ENCODE data around the gene STK4.

Gene STK4

DNA sequence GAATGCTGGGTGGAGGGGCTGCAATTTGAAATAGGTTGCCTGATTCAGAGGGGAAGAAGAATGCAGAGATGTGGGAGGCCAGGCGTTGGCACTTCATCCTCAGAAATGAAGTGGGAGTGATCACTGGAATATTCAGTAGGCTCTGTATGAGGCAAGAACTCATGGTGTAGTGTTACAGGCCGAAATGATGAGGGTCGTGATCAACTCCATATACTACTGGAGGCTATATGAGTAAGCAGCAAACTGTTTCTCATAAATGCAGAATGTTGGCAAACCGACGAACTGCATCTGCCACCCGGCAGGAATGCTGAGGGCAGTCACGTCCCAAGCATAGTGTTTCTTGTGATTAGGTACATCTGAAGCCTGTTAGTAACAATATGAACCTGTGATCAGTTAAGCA is 121.9 kb downstream of the STK4 start:
- no peak for DNase-seq (ENCODE audit: low spot score)

DNA sequence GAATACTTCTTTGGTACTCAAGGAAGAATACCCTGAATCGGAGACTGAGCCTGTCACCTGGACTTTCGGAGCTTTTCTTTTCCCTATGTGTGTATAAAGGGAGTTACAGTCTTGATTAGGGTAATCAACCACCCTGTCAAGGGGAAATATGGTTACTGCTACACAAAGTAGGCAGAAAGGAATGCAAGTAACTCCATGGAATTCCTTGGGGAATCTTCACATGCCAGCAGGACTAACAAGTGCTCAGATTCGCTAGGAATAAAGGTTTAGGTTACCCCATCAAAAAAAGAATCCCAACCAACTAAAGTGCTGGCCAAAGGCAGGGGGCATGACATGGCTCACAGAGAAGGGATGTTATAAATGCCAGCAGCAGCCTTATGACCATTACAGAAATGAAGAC is 124.2 kb downstream of the STK4 start:
- no peak for DNase-seq (ENCODE audit: low spot score)

DNA sequence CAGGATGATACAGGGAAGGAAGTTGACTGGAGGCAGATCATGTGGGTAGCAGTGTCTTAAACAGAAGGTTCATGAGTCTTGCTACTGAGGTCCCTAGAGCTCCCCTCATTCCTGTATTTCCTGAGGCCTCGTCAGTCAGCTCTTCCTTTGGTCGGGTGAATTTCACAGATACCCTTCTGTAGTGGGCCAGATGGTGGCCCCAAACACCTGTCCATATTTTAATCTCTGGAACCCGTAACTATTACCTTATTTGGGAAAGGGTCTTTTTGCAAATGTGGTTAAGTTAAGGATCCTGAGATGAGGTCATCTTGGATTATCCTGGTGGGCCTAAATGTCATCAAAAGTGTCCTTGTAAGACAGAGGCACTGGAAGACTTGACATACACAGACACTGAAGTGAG is 125.1 kb downstream of the STK4 start:
- no peak for DNase-seq (ENCODE audit: low spot score)

DNA sequence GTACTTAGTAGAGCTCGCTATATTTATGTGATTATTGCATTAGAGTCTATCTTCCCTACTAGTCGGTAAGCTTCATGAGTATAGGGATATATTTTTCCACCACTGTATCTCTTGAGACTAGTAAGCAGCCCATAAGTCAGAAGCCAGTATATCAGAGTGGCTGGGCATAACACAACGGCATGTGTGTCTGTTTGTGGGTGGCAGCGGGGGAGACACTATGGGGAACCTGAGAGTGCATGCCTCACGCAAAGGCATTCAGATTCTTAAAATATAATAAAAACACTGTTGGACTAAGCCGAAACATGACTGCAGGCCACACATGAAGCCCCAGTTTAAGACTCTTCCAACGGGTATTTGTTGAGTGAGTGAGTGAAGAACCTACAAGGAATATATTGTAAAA is 126.6 kb downstream of the STK4 start:
- DNase-seq (ENCODE audit: low spot score): no peak

DNA sequence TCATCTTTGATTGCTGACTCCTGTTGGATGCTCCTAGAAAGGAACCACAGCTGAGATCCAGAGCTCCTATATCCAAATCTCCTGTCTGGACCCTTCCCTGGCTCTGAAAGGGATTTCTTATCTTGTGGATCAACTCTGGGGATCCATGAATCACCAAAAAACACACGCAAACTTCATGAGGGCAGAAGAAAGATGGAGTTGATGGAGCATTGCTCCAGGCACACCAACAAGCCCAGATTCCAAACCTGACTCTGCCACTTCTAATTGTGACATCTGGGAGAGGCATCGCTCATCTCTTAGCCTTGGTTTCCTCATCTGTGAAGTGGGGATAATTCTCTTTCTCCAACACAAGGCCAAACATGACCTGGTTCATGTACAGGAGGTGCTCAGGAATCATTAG is 127.9 kb downstream of the STK4 start:
- DNase-seq (ENCODE audit: low spot score): no peak

DNA sequence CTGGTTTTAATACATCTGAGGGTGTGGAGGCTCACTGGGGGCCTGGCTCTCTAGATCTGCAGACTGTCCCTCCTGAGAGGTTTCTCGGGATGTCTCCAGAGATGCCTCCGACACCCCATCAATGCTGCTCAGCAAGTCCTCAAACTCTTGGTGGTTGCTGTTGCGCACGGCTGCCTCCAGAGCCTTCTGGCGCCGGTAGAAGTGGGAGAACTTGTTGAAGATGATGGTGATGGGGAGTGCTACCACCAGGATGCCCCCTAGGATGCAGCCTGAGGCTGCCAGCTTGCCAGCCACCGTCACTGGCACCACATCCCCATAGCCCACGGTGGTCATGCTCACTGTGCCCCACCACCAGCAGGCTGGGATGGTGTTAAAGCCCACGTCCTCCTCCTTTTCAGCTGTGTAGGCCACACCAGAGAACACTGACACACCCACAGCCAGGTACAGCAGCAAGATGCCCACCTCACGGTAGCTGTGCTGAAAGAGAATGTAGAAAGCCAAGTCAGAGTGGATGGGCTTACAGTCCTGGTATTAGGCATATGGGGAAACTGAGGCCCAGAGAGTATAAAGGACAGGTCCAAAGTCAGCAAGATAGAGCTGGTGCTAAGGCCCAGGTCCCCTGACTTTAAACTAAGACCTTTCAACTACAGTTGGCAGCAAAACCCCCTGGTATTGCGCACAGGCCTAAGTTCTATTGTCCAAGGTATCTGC is 128.7 kb downstream of the STK4 start:
- no peak for DNase-seq (ENCODE audit: low spot score)

DNA sequence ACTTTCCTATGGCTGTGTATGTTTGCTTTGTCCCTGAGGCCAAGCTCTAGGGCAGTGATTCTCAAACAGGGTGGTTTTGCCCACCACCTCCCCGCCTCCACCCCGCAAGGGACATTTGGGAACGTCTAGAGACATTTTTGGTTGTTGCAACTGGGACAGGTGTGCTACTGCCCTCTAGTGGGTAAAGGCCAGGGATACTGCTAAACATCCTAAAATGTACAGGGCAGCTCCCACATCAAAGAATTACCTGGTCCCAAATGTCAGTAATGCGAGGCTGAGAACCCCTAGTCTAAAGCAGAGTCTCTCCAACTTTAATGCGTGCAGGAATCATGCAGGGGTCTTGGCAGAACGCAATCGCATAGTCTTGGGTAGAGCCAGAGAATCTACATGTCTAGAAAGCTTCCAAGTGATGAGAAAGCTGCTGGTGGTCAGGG is 129.5 kb downstream of the STK4 start:
- DNase-seq (ENCODE audit: low spot score): peak; percentile 74

DNA sequence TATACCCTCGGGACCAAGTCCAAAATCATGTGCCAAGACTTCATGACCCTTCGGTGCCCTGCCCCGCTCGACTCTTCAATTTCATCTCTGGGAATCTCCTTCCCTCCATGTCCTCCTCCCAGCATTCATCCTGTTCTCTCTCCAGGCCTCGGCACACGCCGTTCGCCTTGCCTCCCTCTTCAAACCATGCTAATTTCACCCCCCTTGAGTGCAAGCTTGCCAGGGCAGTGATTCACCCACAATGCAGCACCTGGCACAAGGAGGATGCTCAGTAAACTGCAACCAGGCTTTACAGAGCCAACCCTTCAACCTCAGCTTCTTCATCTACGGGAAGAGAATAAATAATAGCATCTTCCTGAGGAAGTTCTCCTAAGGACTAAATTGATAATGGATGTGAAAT is 130.5 kb downstream of the STK4 start:
- no peak for DNase-seq (ENCODE audit: low spot score)

DNA sequence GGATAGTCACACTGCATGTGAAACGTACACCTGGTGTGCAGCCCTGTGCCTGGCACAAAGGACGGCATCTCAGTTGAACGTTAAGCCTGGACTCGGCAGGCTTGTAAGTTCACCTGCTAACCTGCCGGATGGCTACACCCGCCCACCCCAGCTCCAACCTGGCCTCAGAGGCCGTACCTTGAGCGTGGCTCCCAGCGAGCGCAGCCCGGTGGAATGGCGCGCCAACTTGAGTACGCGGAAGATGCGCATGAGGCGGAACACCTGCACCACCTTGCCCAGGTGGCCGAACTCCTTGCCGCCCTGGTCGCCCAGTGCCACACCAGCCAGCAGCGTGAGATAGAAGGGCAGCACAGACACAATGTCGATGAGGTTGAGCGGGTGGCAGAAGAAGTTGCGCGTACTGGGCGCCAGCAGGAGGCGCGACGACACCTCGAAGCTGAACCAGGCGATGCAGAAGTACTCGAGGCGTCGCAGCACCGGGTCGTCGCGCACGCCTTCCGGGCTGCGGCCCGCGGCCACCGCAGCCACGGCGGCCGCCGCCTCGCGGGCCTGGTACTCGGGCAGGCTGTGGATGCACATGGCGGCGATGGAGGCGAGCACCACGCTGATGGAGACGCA is 131.3 kb downstream of the STK4 start:
- DNase-seq (ENCODE audit: low spot score): no peak

DNA sequence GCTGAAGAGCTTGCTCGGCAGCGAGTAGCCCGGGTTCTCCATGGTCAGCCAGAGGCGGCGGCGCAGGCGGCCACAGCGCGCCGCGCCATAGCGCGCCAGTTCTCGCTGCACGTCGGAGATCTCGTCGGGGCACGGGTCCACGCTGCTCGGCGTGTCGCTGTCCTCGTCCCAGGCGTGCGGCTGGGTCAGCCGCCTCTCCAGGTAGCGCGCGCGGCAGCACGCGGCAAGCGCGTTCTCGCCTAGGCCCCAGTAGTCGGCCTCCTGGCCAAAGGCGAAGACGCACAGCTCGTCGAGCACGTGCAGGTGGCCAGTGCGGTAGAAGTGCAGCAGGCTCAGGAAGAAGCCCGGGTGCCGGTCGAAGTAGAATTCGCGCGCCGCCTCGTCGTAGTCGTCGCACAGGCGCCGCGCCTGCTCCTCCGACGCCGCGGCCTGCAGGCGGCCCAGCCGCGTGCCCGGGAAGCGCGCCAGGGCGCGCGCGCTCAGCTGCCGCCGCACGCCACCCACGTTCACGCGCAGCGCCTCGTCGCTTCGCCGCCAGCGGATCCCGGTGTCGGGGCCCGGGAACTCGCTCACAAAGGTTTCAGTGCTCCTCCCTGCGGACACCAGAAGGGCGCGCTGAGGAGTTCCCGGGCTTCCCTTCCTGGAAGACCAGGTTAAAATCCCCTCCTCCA is 131.9 kb downstream of the STK4 start:
- no peak for DNase-seq (ENCODE audit: low spot score)

DNA sequence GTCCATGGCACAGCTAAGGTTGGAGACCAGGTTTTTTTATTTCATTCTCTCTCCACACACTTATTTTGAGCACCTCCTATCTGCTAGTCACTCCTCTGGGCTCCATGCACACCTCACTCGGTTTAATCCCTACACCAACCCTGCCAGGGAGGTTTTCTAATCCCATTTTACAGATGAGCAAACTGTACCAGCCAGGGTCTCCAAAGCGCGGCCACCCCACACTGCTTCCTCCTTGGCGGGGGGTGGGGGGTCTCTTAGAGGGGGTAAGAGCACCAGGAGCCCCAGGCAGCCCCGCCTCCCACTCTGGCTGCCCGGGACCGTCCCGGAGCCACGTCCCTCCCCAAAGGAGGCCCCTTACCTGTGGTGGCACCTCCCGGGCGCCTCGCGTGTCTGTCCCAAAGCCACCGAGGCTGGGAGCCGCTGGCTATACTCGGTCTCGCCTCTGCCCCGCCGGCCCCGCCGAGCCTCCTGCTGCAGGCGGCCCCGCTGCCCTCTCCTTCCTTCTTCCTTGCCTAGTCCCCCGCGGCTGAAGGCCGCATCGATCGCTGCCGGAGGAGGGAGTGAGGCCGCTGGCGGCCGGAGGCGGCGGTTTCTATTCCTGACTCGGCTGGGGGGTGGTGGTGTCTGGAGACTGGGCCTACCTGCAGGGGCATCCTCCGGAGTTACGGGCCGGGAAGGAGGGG is 134.4 kb downstream of the STK4 start, which contains the start of gene KCNS1:
KCNS1 (minus strand) TSS at position 565 of the 683 bp plus-strand sequence. CDS start 1,891 bp downstream, outside the sequence.
- peak; percentile 89 for DNase-seq (ENCODE audit: low spot score)

DNA sequence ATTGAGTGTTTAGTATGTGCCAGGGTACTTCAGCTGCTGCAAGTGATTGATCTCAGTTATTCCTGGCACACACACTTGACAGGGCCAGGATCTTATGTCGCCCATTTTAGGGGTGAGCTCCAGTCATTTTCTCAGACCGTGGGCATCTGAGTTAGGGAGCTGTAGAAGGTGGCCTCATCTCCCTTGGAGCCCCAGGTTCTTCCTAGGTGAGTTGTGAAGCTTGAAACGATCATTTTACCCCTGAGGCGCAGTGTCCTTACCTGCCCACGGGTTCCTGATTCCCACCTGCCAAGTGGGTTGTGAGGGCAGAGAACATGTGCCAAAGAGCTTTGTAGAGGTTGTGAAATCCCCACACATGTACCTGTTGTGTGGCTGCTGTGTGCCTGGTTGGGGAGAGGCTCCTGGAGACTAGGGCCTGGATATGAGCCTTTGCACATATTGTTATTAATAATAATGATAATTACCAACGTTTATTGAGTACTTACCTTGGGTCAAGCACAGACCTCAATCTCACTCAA is 135.1 kb downstream of the STK4 start:
- no peak for DNase-seq (ENCODE audit: low spot score)

DNA sequence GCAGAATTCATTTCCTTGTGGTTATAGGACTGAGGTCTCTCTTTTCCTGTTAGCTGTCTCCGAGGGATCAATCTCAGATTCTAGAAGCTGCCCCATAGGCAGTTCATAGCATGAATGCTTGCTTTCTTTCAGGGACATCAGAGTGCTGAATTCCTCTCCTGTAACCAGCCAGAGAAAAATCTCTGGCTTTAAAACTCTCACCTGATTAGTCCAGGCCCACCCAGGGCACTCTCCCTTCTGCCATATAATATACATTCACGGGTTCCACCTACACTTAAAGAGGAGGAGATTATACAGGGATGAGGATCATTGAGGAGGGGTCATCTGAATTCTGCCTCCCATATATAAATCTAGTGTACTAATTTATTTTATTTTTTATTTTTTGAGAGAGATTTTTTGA is 136.8 kb downstream of the STK4 start:
- no peak for DNase-seq (ENCODE audit: low spot score)

DNA sequence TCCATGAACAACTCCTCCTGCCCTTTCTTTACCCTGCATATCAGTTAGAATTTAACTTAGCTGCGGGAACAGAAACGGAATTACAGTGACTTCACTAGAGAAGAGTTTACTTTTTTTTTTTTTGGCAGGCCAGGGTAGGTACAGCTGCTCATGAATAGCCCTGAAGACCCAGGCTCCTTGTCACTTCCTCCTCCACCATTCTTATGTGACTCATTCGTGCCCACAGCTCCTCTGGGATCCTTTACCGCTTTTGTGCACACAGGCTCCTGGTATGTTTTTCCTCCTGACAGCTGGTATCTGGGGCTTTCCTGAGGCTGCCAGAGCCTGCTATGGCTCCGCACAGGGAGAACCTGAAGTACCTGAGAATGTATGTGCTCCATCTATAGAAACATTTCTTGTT is 138.5 kb downstream of the STK4 start:
- no peak for DNase-seq (ENCODE audit: low spot score)

DNA sequence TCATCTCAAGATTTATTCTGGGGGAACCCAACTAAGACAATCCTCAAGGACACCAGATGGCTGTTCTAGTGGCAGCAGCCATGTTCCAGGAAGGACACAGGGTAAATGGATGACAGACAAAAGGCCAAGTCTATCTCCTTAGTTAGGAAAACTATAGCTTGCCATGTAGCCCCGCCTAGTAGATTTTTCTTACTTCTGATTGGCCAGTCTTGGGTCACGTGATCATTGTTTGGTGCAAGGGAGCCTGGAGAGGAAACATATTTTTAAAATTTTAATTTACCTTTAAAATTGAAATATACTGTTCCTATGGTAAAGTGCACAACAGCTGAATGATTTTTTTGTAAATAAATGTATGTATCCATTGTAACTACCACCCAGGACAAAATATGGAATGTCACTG is 139.0 kb downstream of the STK4 start:
- no peak for DNase-seq (ENCODE audit: low spot score)

DNA sequence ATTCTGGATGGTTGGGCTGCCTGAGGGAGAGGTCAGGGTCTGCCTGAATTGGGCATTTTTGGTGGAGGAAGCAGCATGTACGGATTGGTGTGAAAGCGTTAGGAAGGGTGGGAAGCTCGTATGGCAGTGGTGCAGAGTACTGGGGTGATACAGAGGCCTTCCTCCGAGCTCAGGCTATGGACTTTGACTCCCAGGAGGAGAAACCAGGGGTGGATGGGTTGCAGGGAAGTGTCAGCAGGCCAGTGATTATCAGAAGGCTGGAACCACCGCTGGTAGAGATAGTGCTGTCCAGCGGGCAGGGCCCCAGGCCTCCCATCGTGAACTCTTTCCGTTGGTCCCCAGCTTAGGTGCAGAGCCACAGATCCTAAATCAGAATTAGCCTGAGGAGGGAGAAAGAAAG is 143.3 kb downstream of the STK4 start:
- no peak for DNase-seq (ENCODE audit: low spot score)

DNA sequence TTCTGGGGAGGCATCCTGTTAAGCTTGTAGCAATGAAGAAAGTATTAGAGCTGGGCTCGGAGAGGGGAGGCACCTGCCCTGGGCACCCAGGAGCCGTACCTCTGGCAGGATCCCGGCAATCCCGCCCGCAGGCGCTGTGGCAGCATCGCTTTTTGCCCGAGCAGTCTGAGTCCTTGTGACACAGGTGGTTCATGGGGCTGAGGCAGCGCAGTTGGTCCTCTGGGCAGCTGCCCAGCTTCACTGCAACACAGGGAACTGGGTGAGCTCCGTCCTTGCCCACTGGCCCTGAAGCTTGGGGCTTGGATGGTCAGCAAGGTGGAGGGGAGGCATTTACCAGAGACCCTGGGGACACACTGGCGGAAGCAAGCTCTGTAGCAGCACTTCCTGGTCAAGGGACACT is 144.0 kb downstream of the STK4 start:
- no peak for DNase-seq (ENCODE audit: low spot score)

DNA sequence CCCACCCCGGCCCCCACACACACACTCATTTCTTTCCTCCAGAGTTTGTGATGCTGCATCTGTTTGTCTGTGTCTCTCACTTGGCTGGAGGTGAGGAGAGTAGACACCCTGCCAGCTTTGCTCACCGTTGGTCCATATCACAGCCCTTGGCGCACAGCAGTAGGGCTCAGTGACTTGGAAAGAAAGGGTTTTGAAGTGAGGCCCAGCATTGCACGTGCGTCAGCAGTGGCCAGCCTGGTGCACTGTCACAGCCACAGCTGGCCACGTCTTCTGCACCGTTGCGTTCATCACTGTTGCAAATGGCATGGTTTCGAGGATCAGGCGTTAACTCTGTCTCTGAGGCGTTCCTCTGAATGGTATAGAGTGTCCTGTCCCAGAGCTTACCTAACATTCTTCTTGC is 145.0 kb downstream of the STK4 start:
- no peak for DNase-seq (ENCODE audit: low spot score)

DNA sequence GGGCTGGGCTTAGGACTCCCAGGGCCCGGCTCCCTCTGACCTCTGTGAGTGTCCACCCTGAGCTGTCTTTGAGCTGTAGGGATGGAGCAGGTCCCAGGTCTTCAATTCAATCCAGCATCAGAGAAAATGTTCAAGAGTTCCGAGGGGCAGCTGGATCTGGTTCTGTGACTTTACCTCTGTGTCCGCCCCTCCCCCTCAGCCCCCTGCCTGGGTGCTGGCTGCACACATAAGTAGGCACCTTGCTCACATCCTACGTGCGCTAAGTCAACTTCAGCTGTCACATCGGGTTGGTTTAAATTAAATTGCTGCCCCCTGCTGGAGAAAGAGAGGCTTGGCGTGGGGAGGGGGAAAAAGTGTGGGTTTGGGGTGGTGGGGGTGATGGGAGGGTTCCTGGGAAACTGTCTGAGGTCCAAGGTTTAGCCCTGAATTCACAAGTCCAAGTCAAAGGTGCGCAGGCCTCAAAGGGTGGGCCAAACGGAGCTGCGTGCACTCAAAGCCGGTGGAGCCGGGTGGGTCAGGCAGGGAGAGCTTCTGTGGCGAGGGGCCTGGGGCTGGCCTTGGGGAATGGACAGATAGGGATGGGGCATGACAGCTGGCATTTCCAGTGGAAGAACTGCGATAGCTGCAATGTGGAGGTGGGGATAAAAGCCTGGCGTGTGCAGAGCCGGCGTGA is 145.6 kb downstream of the STK4 start:
- DNase-seq (ENCODE audit: low spot score): no peak

DNA sequence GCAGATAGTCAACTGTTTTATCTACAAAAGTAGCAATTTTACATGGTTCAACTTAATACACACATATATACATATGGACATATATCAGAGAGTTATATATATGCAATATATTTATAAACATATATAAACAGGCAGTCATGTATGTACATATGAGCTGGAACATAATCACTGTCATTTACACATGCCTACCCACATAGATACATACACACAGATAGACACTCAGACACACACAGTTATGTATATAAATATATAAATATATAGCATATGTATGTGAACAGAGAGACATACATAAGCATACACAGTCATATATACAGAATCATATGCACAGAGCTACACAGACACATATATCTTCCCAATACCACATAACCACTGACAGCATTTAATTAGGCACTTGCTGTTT is 146.4 kb downstream of the STK4 start:
- DNase-seq (ENCODE audit: low spot score): no peak

DNA sequence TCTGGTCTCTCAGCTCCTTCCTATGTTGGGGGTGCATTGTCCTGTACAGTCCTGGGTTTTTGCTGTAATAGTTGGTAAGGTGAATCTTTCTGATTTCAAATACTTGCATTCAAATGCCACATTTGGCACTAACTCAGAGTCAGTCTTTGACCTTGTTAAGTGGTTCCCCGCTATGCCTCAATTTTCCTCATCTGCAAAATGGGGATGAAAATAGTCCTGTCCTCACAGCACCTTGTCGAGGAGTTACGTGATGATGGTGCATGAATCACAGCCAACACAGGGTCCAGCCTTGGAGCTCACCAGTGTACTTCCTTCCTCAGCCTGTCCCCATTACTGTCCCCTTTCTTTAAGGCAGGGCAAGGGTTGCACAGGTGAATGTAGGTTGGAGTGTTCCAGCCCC is 147.6 kb downstream of the STK4 start:
- DNase-seq (ENCODE audit: low spot score): no peak

Data from HuH-7 (cell line).